ENCODE measurements around the gene ATE1.

Gene ATE1

GRCh38 chr10:121851786-121852185, 76.0 kb downstream of the ATE1 start:
- H3K27ac ChIP-seq = no peak overlapping the region

GRCh38 chr10:121848082-121848481, 79.7 kb downstream of the ATE1 start:
- no peak overlapping the region for H3K27ac ChIP-seq
- no peak for TF ChIP-seq ZFX (IDR thresholded peaks at IDR 0.05)
- TF ChIP-seq CTCF (conservative IDR thresholded peaks at IDR 0.05) = no peak

More at GRCh38 chr10:121851786-121852185, 76.0 kb downstream of the ATE1 start:
- TF ChIP-seq ZFX (IDR thresholded peaks at IDR 0.05) = no peak
- no peak for TF ChIP-seq CTCF (conservative IDR thresholded peaks at IDR 0.05)

GRCh38 chr10:121846555-121846954, 81.3 kb downstream of the ATE1 start:
- TF ChIP-seq CTCF (conservative IDR thresholded peaks at IDR 0.05) (no peak), ZFX (IDR thresholded peaks at IDR 0.05) (no peak)
- H3K27ac ChIP-seq = no peak overlapping the region

- no peak for TF ChIP-seq ZFX (IDR thresholded peaks at IDR 0.05)
- no peak for TF ChIP-seq CTCF (conservative IDR thresholded peaks at IDR 0.05)
- no peak overlapping the region for H3K27ac ChIP-seq
These were observed 82.6 kb downstream of the ATE1 start for GRCh38 chr10:121845044-121845784.

GRCh38 chr10:121844537-121844936, 83.3 kb downstream of the ATE1 start:
- no peak overlapping the region for H3K27ac ChIP-seq

GRCh38 chr10:121843379-121843778, 84.5 kb downstream of the ATE1 start:
- no peak for TF ChIP-seq CTCF (conservative IDR thresholded peaks at IDR 0.05)
- TF ChIP-seq ZFX (IDR thresholded peaks at IDR 0.05) = no peak
- no peak overlapping the region for H3K27ac ChIP-seq

More at GRCh38 chr10:121844537-121844936, 83.3 kb downstream of the ATE1 start:
- TF ChIP-seq CTCF (conservative IDR thresholded peaks at IDR 0.05) (no peak), ZFX (IDR thresholded peaks at IDR 0.05) (no peak)

GRCh38 chr10:121841862-121842261, 86.0 kb downstream of the ATE1 start:
- no peak overlapping the region for H3K27ac ChIP-seq
- TF ChIP-seq ZFX (IDR thresholded peaks at IDR 0.05) (no peak), CTCF (conservative IDR thresholded peaks at IDR 0.05) (no peak)
